ENCODE measurements around the gene TLCD4. TPM values are rescaled to one million over a fixed set of nuclear protein-coding genes. Genes with fewer than 3 reads are reported as not detected.
A peak's percentile ranks its signal among the peaks of the same experiment; 100 is the strongest.

The TLCD4 gene, protein sequence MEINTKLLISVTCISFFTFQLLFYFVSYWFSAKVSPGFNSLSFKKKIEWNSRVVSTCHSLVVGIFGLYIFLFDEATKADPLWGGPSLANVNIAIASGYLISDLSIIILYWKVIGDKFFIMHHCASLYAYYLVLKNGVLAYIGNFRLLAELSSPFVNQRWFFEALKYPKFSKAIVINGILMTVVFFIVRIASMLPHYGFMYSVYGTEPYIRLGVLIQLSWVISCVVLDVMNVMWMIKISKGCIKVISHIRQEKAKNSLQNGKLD
- total RNA-seq (10 to 100 TPM; 27.6 to 82.7 (median 66.9) TPM), polyA plus RNA-seq (10 to 100 TPM; 13.0 to 17.7 TPM)
- long read RNA-seq, donor 1, full-length matches to known transcripts: 38 of 59 reads
- long read RNA-seq, donor 1, partial matches to known transcripts: 4 of 59 reads
- long read RNA-seq, donor 1, other reads (novel, unspliced or antisense): 17 of 59 reads
- long read RNA-seq, donor 2, full-length matches to known transcripts: 132 of 153 reads
- long read RNA-seq, donor 2, partial matches to known transcripts: 9 of 153 reads
- long read RNA-seq, donor 2, other reads (novel, unspliced or antisense): 12 of 153 reads
- long read RNA-seq, donor 3, full-length matches to known transcripts: 52 of 81 reads
- long read RNA-seq, donor 3, partial matches to known transcripts: 5 of 81 reads
- long read RNA-seq, donor 3, other reads (novel, unspliced or antisense): 24 of 81 reads

DNA sequence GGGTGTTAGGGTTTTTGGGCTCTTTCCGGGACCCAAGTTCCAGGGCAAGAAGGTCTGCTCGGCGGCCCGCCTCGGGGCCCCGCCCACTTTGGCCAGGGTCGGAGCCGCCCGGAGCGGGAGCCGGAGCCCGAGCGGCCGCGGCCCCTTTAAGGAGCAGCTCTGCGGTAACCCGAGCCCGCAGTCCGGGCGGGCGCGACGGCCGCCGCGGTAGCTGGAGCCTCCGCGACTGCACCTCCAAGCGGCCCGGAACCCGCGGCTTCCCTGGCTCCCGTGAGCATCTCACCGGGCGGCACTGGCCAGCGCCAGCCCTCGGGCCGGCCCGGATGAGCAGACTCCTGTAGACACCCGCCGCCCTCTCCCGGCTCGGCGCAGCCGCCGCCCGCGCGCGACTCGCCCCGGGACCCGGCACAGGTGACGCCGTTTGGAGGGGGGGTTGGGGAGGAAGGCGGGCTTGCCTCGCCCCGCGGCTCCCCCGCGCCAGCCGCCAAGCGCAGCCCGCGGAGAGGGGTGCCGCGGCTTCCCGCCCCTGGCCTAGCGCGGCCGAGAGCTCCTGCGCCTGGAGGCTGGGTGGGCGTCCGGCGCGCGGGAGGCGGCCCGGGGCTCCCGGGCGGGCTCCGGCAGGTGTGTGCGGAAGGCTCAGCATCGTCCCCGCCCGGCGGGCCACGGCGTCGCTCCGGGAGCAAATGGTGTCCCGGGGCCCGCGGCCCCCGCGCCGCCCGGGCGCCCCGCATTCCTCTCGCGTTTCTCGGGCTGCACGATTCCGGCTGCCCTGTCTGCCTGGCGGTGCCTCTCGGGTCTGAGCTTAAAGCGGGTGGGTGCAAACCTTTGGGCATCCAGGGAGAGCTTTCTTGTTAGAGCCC lies at the start of gene TLCD4:
Gene TLCD4 (plus strand): TSS at position 149 of the 860 bp plus-strand sequence. CDS start 26,547 bp downstream, outside the sequence.
- ATAC-seq (peak; percentile 86 to 95 (median 94)), DNase-seq (peak; percentile 57 to 79 (median 68))
- Histone ChIP-seq H3K9me3 (no peaks in the 10 kb centered on the region), H3K27me3 (peaks cover 0 to 27% (median 0%) of the 10 kb centered on the region in 9 donors), H3K36me3 (no peaks in the 10 kb centered on the region), H3K4me1 (peaks cover 0 to 42% (median 4%) of the 10 kb centered on the region in 12 donors), H3K27ac (peak within 1 kb of the TSS; percentile 45 to 91 (median 83)), H3K4me3 (peak within 1 kb of the TSS; percentile 47 to 96 (median 74))
- WGBS, 4 donors: 0 to 1% (median 0%) methylated on average over 47 to 108 of the region's 108 CpGs
- intact Hi-C loops (cut with DNase I): loop anchor here in 8 of 10 donors (1.0 to 10.0 kb wide), 7 partner anchors 35 to 117 kb away; partner anchors contain the start of genes RWDD3 (in 4 of the 8) and ALG14 (in 2 of the 8)
- TF ChIP-seq, protein P1, sequence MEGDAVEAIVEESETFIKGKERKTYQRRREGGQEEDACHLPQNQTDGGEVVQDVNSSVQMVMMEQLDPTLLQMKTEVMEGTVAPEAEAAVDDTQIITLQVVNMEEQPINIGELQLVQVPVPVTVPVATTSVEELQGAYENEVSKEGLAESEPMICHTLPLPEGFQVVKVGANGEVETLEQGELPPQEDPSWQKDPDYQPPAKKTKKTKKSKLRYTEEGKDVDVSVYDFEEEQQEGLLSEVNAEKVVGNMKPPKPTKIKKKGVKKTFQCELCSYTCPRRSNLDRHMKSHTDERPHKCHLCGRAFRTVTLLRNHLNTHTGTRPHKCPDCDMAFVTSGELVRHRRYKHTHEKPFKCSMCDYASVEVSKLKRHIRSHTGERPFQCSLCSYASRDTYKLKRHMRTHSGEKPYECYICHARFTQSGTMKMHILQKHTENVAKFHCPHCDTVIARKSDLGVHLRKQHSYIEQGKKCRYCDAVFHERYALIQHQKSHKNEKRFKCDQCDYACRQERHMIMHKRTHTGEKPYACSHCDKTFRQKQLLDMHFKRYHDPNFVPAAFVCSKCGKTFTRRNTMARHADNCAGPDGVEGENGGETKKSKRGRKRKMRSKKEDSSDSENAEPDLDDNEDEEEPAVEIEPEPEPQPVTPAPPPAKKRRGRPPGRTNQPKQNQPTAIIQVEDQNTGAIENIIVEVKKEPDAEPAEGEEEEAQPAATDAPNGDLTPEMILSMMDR (IDR thresholded peaks at IDR 0.05): no peak
- TF ChIP-seq POLR2A (IDR thresholded peaks at IDR 0.05): peak; percentile 2 to 74

DNA sequence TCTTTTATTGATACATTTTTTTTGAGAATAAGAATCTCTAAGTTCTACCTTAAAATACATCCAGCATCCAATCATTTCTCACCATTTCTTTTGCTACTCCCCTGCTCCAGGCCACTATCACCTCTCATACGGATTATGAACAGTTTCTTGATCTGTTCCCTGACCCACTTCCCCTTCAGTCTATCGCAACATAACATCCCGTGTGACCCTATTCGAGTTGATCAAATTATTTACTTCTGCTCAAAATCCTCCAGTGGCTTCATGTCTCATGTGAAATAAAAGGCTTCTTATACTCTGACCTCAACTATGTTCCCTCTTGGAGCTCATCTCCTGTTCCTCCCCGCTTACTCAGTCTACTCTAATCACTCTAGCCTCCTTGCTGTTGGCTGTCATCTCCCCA lies 49.6 kb upstream of the TLCD4 start:
- ATAC-seq (no peak), DNase-seq (no peak)
- peaks cover 0 to 9% (median 5%) of the 10 kb centered on the region in 12 donors for H3K4me1 ChIP-seq
- H3K4me3 ChIP-seq: no peak overlapping the region
- intact Hi-C loops (cut with DNase I): no loop called here
- TF ChIP-seq, protein P1 (IDR thresholded peaks at IDR 0.05): no peak
- TF ChIP-seq POLR2A (IDR thresholded peaks at IDR 0.05): no peak
- H3K27me3 ChIP-seq: no peaks in the 10 kb centered on the region
- no peak overlapping the region for H3K27ac ChIP-seq
- peaks cover 0 to 35% (median 19%) of the 10 kb centered on the region in 9 donors for H3K36me3 ChIP-seq
- WGBS, 4 donors: 82 to 92% (median 86%) methylated on average over 5 of the region's 5 CpGs
- H3K9me3 ChIP-seq: no peaks in the 10 kb centered on the region

DNA sequence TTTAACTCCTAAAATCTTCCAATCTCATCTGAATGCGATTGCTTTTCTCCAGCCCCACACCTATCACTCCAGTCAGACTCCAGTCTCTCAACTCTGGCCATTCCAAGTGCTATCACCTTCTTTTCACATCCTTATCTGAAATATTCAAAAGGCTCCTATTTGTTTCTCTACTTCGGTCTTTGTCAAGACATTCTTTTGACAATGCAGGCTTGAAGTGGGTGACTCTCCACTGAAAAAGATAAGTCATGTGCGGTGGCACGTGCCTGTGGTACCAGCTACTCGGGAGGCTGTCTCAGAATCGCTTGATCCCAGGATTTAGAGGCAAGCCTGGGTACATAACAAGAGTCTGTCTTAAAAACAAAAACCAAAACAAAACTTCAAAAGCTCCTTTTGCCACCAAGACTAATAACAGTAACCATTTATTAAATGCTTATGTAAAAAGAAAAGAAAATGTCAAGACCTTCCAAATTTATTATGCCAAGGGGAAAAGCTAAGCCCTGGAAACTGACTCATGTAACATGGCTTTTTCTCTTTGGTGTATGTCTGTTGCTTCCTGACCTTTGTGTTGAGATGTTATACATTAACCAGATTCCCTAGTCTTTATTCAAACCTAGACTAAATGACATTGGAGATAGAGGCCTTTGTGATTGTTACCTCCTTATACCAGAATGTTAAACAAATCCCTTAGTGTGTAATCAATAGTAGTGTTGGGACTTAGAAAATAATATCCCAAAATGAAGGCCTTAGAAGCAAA lies 48.0 kb upstream of the TLCD4 start:
- ATAC-seq (no peak), DNase-seq (no peak)
- no peak overlapping the region for H3K27ac ChIP-seq
- 78 to 85% (median 81%) methylated on average over 6 of the region's 6 CpGs for WGBS, 4 donors
- H3K4me1 ChIP-seq: peaks cover 0 to 17% (median 8%) of the 10 kb centered on the region in 12 donors
- intact Hi-C loops (cut with DNase I): no loop called here
- no peak overlapping the region for H3K4me3 ChIP-seq
- H3K9me3 ChIP-seq: no peaks in the 10 kb centered on the region
- no peaks in the 10 kb centered on the region for H3K27me3 ChIP-seq
- H3K36me3 ChIP-seq: peaks cover 0 to 19% (median 6%) of the 10 kb centered on the region in 9 donors
- no peak for TF ChIP-seq POLR2A (IDR thresholded peaks at IDR 0.05)
- TF ChIP-seq, protein P1 (IDR thresholded peaks at IDR 0.05): no peak

Data from heart left ventricle (tissue), 16 donors.